ENCODE data around the gene GAB2.

DNA sequence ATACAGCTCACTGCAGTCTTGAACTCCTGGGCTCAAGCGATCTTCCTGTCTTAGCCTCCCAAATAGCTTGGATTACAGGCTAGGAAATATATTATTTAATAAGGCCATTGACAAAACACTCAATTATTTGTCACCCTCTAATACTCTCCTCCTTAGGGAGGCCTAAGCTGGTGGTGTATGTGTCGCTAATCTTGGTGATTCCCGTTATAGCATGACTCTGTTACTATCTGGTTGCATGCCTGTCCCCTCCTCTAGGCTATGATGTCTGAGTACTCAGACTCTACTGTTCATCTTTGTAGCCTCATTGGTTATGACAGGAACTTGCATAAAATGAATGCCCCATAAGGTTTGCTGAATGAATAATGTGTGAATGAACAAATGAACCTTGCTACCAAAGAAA lies 141.3 kb downstream of the GAB2 start:
- TF ChIP-seq, protein P1, sequence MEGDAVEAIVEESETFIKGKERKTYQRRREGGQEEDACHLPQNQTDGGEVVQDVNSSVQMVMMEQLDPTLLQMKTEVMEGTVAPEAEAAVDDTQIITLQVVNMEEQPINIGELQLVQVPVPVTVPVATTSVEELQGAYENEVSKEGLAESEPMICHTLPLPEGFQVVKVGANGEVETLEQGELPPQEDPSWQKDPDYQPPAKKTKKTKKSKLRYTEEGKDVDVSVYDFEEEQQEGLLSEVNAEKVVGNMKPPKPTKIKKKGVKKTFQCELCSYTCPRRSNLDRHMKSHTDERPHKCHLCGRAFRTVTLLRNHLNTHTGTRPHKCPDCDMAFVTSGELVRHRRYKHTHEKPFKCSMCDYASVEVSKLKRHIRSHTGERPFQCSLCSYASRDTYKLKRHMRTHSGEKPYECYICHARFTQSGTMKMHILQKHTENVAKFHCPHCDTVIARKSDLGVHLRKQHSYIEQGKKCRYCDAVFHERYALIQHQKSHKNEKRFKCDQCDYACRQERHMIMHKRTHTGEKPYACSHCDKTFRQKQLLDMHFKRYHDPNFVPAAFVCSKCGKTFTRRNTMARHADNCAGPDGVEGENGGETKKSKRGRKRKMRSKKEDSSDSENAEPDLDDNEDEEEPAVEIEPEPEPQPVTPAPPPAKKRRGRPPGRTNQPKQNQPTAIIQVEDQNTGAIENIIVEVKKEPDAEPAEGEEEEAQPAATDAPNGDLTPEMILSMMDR (IDR thresholded peaks at IDR 0.05) = no peak
- no peak for TF ChIP-seq POLR2AphosphoS5 (IDR thresholded peaks at IDR 0.05)

All from stomach (tissue), 4 donors.